Coronary artery (tissue), 2 donors: ENCODE results near the gene GATB.

ENCODE experiments used
- DNase-seq: peaks from one replicate; pipeline ENCODE4 v3.0.0-alpha.2; 2017; ENCODE audit warnings: low spot score
- H3K27ac ChIP-seq, 2 donors: fragments of 200-600 bp; sonication (generic); one replicate each; pipeline ENCODE4 v1.5.1; 2016 to 2019
- H3K4me3 ChIP-seq: fragments of 200-600 bp; sonication (generic); 2 replicates; pipeline ENCODE4 v1.5.1; 2016; ENCODE audit warnings: mild to moderate bottlenecking, moderate library complexity
- CTCF ChIP-seq: fragments of 200-600 bp; sonication (generic); IDR thresholded peaks from one replicate; pipeline ENCODE4 v1.5.1; 2019; ENCODE audit warnings: antibody characterized with exemption

Gene GATB

DNA sequence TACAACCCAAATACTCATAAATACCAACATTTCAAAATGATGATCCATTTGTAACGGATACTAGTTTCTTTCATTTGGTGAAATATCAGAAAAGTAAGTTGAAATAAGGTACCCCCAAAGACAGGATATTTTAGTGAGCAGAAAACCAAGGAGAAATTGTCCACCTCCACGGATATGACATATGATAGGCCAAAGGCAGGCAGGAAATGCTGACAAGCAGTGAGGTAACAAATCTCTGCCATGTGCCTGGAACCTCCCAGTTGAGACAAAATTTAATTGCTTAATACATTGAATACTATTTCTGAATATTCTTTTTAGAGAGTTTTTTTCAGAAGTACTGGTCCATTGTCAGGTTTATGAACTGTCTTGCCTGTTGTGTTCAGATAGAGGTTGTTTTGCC lies 118.8 kb downstream of the GATB start:
- H3K4me3 ChIP-seq, result no peak overlapping the region
- no peak for TF ChIP-seq CTCF
- DNase-seq, result no peak
- no peak overlapping the region for H3K27ac ChIP-seq

DNA sequence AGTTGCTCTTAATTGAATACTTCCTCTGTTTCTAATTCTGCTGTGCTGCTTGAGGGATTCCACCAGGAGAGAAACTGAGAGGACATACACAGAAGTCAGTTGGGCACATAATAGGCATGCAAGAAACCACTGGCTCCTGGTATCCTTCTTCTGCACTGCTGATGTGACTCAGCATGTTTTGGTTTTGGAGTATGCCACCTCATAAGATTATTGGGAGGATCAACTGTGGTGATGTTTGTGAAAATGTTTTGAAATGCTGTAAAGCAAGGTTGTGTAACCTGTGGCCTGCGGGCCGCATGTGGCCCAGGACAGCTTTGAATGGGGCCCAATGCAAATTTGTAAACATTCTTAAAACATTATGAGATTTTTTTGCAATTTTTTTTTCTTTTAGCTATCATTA lies 119.6 kb downstream of the GATB start:
- TF ChIP-seq CTCF, result no peak
- Histone ChIP-seq H3K27ac (no peak overlapping the region), H3K4me3 (no peak overlapping the region)
- DNase-seq, result no peak

GRCh38 chr4:151640381-151640780 lies 120.4 kb downstream of the GATB start:
- no peak for DNase-seq
- TF ChIP-seq CTCF, result no peak
- H3K27ac ChIP-seq, result no peak overlapping the region

DNA sequence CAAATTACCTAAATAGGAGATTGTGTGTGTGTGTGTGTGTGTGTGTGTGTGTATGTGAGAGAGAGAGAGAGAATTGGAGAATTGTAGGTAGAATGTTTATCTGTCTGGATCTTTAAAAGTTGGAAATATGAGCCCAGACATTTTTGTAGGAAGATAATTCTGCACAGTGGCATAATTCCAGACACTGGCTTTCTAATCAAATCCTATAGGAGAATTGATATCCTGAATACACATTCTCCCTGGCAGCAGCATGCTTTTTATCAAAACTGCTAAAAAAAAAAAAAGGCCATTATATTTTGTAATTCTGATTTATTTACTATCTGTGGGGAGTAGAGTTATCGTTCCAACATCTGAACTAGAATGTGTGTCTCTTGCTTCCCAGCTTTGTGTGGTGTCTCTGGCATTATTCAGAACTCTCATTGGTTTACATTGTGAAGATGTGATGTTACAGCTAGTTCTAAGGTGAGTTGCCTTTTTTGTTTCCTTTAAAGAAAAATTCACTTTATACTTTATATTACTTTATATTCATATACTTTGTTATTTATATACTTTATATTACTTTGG lies 122.4 kb downstream of the GATB start:
- Histone ChIP-seq H3K4me3 (no peak overlapping the region), H3K27ac (no peak overlapping the region)
- no peak for DNase-seq
- no peak for TF ChIP-seq CTCF

More at GRCh38 chr4:151640381-151640780, 120.4 kb downstream of the GATB start:
- no peak overlapping the region for H3K4me3 ChIP-seq

GRCh38 chr4:151631349-151631748 lies 129.5 kb downstream of the GATB start:
- Histone ChIP-seq H3K4me3 (no peak overlapping the region), H3K27ac (no peak overlapping the region)
- no peak for TF ChIP-seq CTCF
- DNase-seq, result no peak

DNA sequence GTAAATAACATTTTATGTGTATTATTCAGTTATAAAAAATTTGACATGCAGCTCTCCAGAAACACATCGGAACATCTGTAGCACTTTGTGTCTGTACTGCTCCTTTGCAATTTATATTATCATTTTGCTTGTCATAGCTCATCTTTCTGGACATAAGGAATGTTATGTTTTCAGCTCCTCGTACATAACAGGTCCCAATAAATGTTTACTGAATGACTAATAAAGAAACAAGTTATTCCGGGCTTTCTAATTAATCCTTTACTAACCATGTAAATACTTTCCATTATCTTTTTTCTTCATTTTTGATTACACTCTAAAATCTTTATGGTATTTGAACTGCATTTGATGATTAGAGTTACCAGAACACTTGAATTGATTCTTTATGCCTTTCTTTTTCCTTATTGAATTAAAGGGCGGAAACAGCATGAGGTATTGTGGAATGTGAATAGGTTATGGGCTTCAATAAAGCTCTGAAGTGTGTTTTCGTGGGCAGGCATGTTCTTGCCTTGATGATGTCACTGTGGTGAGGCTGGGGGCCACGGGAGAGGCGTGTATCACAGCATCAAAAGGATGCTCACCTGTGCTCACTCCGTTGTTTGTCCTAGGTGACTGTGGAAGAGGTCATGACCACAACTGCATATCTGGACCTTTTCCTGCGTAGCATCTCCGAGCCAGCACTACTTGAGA lies 131.6 kb downstream of the GATB start:
- H3K27ac ChIP-seq, result no peak overlapping the region
- TF ChIP-seq CTCF, result no peak
- H3K4me3 ChIP-seq, result no peak overlapping the region
- no peak for DNase-seq

DNA sequence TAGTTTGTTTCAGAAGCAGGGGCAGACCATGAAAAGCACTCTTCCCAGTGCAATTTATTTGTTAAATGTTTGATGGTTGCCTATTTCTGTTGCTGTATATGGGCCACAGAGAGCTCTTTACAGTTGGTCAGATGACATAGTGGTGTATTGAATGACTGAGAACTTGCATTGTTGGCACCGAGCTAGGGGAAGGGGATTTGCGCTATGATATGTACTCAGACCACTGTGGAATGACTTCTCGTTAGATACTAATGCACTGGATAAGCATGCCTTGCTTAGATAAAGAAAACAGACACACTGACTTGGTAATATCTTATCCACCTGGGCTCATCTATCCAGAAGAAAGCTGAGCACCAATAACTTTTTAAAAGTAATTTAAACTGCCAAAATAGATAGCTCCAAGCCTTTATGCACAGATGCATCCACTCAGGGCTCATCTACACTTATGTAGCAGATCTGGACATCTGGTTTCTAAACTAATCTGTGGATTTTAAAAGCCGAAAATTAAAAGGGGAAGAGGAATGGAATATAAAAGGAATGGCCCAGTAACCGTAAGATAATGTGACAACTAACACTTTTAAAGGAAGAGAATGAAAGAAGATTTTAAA lies 132.7 kb downstream of the GATB start:
- no peak for DNase-seq
- no peak for TF ChIP-seq CTCF
- no peak overlapping the region for H3K4me3 ChIP-seq
- H3K27ac ChIP-seq, result no peak overlapping the region
